Measurements from ENCODE around the gene TDG.

TDG gene

GRCh38 chr12:103965590-103966504, at the start of gene TDG:
Gene TDG, plus strand, starts transcription at chr12:103965872. Its CDS starts 166 bp downstream, at chr12:103966038.
- peak; percentile 96 for DNase-seq

DNA sequence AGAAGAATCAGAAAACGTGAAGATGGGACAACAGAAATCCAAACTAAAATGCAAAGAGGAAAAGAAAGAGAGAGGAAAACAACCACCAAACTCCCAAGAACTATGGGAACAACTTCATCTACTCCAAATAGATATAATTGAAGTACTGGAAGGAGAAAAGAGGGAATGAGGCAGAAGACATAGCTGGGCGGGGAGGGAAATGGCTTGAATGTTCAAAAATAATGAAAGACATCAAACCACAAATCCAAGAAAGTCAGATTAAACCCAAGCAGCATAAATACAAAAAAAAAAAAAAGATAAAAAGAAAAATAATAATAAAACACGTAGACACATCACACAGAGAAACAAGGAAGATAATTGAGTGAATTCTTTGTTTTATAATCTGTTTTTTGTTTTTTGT, 47.8 kb upstream of the TDG start:
- DNase-seq: no peak

DNA sequence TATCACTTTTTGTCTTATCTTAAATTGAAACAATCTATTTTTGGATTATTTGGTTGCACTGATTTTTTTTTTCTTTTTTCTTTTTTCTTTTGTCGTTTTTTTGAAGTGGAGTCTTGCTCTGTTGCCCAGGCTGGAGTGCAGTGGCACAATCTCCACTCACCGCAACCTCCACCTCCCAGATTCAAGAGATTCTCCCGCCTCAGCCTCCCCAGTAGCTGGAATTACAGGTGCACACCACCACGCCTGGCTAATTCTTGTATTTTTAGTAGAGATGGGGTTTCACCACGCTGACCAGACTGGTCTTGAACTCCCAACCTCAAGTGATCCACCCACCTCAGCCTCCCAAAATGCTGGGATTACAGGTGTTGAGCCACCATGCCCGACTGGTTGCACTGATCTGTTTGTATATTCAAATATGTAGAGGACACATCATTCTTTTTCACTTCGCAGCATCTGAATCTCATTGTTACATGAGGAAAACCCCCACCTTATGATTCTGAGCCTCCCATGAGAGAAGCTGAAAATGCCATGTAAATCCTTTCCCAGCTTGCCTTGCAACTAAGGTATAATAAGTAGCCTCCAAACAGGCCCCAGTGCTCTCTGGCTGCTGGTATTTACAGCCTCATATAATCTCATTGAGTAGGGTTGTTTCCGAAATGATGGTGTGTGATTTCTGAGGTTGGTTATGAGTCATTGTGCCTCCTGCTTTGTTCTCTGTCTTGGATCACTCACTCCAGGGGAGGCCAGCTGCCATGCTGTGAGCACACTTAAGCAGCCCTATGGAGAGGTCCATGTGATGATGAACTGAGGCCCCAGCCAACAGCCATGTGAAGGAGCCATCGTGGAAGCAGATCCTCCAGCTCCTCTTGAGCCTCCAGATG, 40.7 kb upstream of the TDG start:
- peak; percentile 74 for DNase-seq

DNA sequence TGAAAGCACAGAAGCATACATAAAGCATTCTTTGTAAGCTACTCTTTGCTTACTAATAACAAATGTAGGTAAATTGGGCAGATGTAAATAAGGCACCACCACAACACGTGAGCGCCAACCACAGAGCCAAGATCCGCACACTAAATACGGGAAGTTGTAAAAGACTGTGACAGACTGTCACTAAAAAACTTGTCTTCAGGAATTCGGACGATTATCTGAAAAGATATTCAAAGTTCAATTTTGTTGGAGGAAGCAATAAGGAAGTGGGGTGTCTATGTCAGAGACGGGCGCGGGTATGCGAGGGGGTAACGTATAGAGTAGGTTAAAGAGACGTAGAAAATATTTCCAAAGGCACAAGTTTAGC, 37.0 kb upstream of the TDG start:
- DNase-seq: peak; percentile 59 to 64

DNA sequence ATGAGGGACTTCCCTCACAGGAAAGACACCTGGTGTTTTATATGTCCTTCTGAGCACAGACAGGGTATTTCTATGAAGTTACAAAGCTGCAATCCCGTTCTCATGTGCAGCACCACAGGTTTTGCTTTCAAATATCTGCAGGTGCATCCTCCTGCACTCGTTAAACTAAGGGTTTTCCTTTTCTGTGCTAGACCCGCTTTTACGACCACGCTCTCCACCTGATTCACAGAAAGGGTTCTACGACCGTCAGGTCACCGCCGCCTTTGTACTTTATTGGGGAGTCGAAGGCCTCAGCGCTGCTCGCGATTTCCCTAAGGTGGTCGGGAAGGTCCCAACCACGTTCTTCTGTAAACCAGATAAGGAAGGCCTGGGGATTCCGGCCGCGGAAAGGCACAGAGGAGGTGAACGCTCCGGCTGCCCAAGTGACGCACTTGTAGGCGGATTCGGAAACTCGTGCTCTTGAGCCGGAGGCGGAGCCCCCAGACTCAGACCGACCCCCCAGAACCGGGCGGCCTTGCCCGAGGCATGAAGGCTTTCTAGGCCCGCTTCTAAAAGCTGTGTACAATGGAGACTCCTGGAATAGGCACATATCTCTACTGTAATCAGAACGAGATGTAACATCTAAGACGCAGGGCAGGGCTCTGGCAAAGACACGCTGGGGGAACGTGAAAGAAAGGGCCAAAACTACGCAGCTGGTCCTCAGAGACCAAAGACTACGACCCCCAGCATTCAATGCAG, 36.5 kb upstream of the TDG start:
- DNase-seq: peak in 1 of 2 experiments; percentile 87

GRCh38 chr12:103929784-103930033, 36.0 kb upstream of the TDG start:
- DNase-seq: peak in 1 of 2 experiments; percentile 86

DNA sequence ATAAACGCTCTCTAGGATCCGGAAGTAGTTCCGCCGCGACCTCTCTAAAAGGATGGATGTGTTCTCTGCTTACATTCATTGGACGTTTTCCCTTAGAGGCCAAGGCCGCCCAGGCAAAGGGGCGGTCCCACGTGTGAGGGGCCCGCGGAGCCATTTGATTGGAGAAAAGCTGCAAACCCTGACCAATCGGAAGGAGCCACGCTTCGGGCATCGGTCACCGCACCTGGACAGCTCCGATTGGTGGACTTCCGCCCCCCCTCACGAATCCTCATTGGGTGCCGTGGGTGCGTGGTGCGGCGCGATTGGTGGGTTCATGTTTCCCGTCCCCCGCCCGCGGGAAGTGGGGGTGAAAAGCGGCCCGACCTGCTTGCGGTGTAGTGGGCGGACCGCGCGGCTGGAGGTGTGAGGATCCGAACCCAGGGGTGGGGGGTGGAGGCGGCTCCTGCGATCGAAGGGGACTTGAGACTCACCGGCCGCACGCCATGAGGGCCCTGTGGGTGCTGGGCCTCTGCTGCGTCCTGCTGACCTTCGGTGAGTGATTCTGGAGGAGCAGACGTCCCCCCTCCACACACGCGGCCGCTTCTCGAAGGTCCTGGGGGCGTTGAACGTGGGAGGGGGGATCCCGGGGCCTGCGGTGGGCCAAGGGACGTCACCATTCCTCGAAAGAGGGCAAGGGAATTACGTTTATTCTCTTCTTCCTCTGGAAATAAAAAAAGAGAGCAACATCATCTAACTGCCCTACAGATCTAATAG, 35.5 kb upstream of the TDG start, which contains the start of gene HSP90B1:
Gene HSP90B1, plus strand, starts transcription at position 377 of the 753 bp plus-strand sequence. Its CDS starts 106 bp downstream, at position 483.
- DNase-seq: peak; percentile 99

- peak; percentile 49 to 55 for DNase-seq
Observed at GRCh38 chr12:103930787-103931735, 34.6 kb upstream of the TDG start.

DNA sequence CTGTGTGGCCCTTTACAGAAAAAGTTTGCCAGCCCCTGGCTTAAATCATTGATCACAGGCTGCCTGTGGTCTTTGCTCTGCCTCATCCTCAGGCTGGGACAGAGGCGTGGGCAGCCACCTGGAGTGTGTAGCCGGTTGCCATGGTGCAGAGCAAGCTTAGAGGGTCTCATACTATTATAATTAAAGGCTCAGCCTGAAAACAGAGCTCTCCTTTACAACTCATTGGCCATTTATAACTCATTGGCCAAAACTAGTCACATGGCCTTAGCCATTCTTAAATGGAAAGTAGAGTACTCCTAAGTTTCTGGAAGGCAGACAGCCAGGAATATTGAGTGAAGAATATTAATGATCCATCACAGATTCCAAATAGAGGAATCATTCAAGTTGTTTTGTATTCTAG, 32.4 kb upstream of the TDG start:
- DNase-seq: no peak

GRCh38 chr12:103936679-103937078, 29.0 kb upstream of the TDG start:
- no peak for DNase-seq

GRCh38 chr12:103944964-103945363, 20.7 kb upstream of the TDG start:
- DNase-seq: no peak

DNA sequence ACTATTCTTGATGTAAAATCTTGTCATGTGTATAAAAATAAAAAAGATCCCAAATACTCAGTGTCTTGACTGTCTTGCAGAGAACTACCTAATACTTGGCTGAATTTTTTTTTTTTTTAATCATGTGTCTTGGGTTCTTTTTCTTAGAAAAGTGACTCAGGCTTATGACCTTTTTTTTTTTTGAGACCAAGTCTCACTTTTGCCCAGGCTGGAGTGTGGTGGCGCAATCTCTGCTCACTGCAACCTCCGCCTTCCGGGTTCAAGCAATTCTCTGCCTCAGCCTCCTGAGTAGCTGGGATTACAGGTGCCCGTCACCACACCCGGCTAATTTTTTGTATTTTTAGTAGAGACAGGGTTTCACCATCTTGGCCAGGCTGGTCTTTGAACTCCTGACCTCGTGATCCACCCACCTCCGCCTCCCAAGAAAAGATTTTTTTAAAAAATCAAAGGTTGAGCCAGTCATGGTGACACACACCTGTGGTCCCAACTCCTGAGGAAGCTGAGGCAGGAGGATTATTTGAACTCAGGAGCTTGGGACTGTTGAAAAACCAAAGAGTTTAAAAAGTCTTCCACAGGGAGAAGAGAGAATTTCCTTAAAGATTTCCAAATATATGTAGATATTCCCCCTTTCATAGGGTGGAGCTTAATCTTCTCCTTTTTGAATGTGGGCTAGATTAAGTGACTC, 17.7 kb upstream of the TDG start:
- no peak for DNase-seq

GRCh38 chr12:103948746-103949406, 16.8 kb upstream of the TDG start:
- no peak for DNase-seq

DNA sequence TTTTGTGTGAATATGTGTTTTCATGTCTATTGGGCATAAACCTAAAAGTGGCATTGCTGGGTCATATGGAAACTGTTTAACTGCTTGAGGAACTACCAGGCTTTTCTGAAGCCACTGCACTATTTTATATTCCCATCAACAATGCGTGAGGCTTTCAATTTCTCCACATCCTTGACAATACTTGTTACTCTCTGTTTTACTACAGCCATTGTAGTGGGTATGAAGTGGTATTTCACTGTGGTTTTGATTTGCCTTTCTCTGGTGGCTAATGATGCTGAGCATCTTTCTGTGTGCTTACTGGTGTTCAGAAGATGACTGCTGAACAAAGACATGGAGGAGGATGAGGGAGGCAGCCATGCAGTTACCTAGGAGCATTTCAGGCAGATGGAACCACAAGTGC, 13.2 kb upstream of the TDG start:
- no peak for DNase-seq

GRCh38 chr12:103955811-103956508, 9.7 kb upstream of the TDG start:
- DNase-seq: no peak

GRCh38 chr12:103956509-103957027, 9.1 kb upstream of the TDG start:
- DNase-seq: peak in 1 of 2 experiments; percentile 46

GRCh38 chr12:103957865-103958388, 7.7 kb upstream of the TDG start:
- no peak for DNase-seq

- no peak for DNase-seq
Observed at GRCh38 chr12:103958621-103959020, 7.1 kb upstream of the TDG start.

Data from activated T-cell treated with anti-CD3 and anti-CD28 coated beads, Interleukin-2, amount 50 U/mL, for 48 hours (primary cell).